ENCODE data around the gene DNAH3. TPM values are rescaled to one million over a fixed set of nuclear protein-coding genes. Genes with fewer than 3 reads are reported as not detected.

Gene DNAH3
- total and polyA plus RNA-seq, 10 donors = 0.02 to 0.03 TPM; not detected in 8

- 72 to 82% (median 80%) methylated on average over 7 of the region's 7 CpGs for WGBS, 5 donors
- Histone ChIP-seq H3K36me3 (peaks cover 0 to 68% (median 21%) of the 10 kb centered on the region in 6 donors), H3K4me1 (peaks cover 7 to 36% (median 22%) of the 10 kb centered on the region in 6 donors), H3K27ac (no peak overlapping the region), H3K27me3 (replicated peaks in 1 of 7) (no peaks in the 10 kb centered on the region), H3K4me3 (no peak overlapping the region), H3K9me3 (no peaks in the 10 kb centered on the region)
- DNase-seq = no peak
- TF ChIP-seq POLR2AphosphoS5 (IDR thresholded peaks at IDR 0.05) (no peak), CTCF (IDR thresholded peaks at IDR 0.05 in 8 of 11, conservative IDR thresholded peaks at IDR 0.05 in 3 of 11) (no peak), POLR2A (IDR thresholded peaks at IDR 0.05) (no peak)
- intact Hi-C loops (cut with DNase I; ENCODE audit: low total_unique reads) = no loop called here
These were observed 12.1 kb upstream of the DNAH3 start for GRCh38 chr16:21162661-21163151.

GRCh38 chr16:21161211-21161610, 10.6 kb upstream of the DNAH3 start:
- intact Hi-C loops (cut with DNase I; ENCODE audit: low total_unique reads) = no loop called here
- WGBS, 5 donors = 85 to 100% (median 95%) methylated on average over 2 of the region's 2 CpGs
- no peaks in the 10 kb centered on the region for H3K9me3 ChIP-seq
- peaks cover 9 to 44% (median 28%) of the 10 kb centered on the region in 6 donors for H3K4me1 ChIP-seq
- H3K36me3 ChIP-seq = peaks cover 0 to 54% (median 14%) of the 10 kb centered on the region in 6 donors
- DNase-seq = no peak
- TF ChIP-seq CTCF (IDR thresholded peaks at IDR 0.05 in 8 of 11, conservative IDR thresholded peaks at IDR 0.05 in 3 of 11) (no peak), POLR2AphosphoS5 (IDR thresholded peaks at IDR 0.05) (no peak), POLR2A (IDR thresholded peaks at IDR 0.05) (no peak)
- no peak overlapping the region for H3K4me3 ChIP-seq
- H3K27me3 ChIP-seq (replicated peaks in 1 of 7) = no peaks in the 10 kb centered on the region
- H3K27ac ChIP-seq = no peak overlapping the region

- peaks cover 0 to 44% (median 7%) of the 10 kb centered on the region in 6 donors for H3K36me3 ChIP-seq
- no peaks in the 10 kb centered on the region for H3K27me3 ChIP-seq (replicated peaks in 1 of 7)
- intact Hi-C loops (cut with DNase I; ENCODE audit: low total_unique reads) = no loop called here
- no peak for TF ChIP-seq CTCF (IDR thresholded peaks at IDR 0.05 in 8 of 11, conservative IDR thresholded peaks at IDR 0.05 in 3 of 11)
- no peak for TF ChIP-seq POLR2AphosphoS5 (IDR thresholded peaks at IDR 0.05)
- no peak for TF ChIP-seq POLR2A (IDR thresholded peaks at IDR 0.05)
- H3K9me3 ChIP-seq = no peaks in the 10 kb centered on the region
- H3K4me1 ChIP-seq = peaks cover 9 to 44% (median 28%) of the 10 kb centered on the region in 6 donors
- no peak overlapping the region for H3K27ac ChIP-seq
- 66 to 93% (median 71%) methylated on average over 1 of the region's 1 CpG for WGBS, 5 donors
- DNase-seq = no peak
- H3K4me3 ChIP-seq = no peak overlapping the region
These were observed 9.6 kb upstream of the DNAH3 start for GRCh38 chr16:21160276-21160675.

- WGBS, 5 donors = 5 to 15% (median 7%) methylated on average over 18 to 27 of the region's 27 CpGs
These were observed 8.8 kb upstream of the DNAH3 start for GRCh38 chr16:21159281-21159951.

More at GRCh38 chr16:21159281-21159951, 8.8 kb upstream of the DNAH3 start:
- DNase-seq = peak; percentile 84
- H3K4me1 ChIP-seq = peaks cover 9 to 44% (median 28%) of the 10 kb centered on the region in 6 donors
- intact Hi-C loops (cut with DNase I; ENCODE audit: low total_unique reads) = loop anchor here (10.0 kb wide), 2 partner anchors 145 to 1165 kb away; no protein-coding TSS in a partner anchor
- peak overlapping the region in 6 of 8 donors; percentile 13 to 85 (median 63) for H3K27ac ChIP-seq
- TF ChIP-seq POLR2AphosphoS5 (IDR thresholded peaks at IDR 0.05) (no peak), POLR2A (IDR thresholded peaks at IDR 0.05) (no peak), CTCF (IDR thresholded peaks at IDR 0.05 in 8 of 11, conservative IDR thresholded peaks at IDR 0.05 in 3 of 11) (no peak)
- H3K27me3 ChIP-seq (replicated peaks in 1 of 7) = no peaks in the 10 kb centered on the region
- peaks cover 0 to 36% (median 4%) of the 10 kb centered on the region in 6 donors for H3K36me3 ChIP-seq
- no peaks in the 10 kb centered on the region for H3K9me3 ChIP-seq
- peak overlapping the region; percentile 70 to 97 (median 81) for H3K4me3 ChIP-seq
